ENCODE data around the gene METTL4.
"Not testable (repeated sequence)": the region's sequence is repeated elsewhere in the genome, so short reads cannot be mapped to it uniquely, and the experiment has no call there.

The METTL4 gene

DNA sequence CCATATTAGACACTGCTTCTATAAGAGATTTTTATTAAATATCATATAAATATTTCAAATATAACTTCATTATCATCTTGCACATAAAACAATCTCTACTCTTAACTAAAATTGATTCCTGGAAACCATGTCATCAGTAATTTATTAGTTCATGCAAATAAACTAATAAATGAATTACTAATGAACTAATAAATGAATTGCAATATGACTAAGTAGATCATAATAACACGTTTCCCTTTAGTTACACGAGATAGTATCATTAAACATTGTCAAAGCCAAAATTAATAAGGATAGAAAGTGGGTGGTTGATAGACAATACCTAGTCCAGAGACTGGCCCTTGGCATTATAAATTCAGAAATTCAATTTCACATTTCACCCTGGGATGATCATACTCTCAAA is 26.1 kb downstream of the METTL4 start:
- Histone ChIP-seq H3K36me3 (ENCODE audit: insufficient read depth, low read length) (no peaks in the 10 kb centered on the region), H3K9ac (ENCODE audit: low read depth, low read length) (no peak overlapping the region), H3K9me3 (ENCODE audit: control insufficient read depth, insufficient read depth, low read length) (no peaks in the 10 kb centered on the region), H3K4me1 (ENCODE audit: insufficient read depth, low read length) (no peaks in the 10 kb centered on the region)

DNA sequence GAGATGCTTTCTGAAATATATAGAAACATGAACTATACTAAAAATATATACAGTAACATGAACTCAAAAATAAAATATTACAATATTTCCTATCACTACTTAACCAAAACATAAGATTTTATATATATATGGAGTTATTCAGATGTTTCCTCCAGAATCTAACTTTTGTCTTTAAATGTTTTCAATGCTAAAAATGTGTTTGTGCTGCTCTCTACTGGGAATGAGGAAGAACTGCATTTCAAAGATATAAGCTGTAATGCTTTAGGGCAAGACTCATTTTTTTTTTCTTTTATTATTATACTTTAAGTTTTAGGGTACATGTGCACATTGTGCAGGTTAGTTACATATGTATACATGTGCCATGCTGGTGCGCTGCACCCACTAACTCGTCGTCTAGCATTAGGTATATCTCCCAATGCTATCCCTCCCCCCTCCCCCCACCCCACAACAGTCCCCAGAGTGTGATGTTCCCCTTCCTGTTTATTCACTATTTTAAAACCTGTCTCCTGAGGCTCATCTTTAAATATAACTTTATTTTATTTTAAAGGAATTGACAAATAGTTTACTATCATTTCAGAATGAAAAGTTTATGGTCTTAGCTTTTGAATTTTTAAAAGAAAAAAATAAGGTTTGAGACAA is 29.3 kb downstream of the METTL4 start:
- H3K9ac ChIP-seq (ENCODE audit: low read depth, low read length); H3K36me3 ChIP-seq (ENCODE audit: insufficient read depth, low read length); H3K4me1 ChIP-seq (ENCODE audit: insufficient read depth, low read length); H3K9me3 ChIP-seq (ENCODE audit: control insufficient read depth, insufficient read depth, low read length): not testable (repeated sequence)

DNA sequence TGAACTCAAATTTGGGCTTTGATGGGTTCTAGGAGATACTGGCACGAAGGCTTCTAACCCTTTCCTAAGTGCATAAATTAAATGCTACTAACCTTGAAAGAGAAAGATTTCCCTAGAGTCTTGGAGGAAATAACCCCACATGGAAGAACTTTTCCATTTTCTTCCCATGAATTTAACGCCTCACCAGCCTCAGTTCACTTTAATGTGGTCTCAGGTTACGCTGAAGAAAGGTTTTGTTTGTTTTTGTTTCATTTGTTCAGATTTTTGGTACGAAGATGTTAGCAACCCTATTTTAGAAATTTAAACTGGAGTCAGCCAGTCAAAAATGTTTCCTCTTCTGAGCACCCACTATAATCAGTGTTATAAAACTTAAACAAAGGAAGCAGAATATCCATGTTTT is 30.7 kb downstream of the METTL4 start:
- Histone ChIP-seq H3K9me3 (ENCODE audit: control insufficient read depth, insufficient read depth, low read length) (no peaks in the 10 kb centered on the region), H3K9ac (ENCODE audit: low read depth, low read length) (no peak overlapping the region), H3K36me3 (ENCODE audit: insufficient read depth, low read length) (no peaks in the 10 kb centered on the region; the same call in 1 of the 2 replicates), H3K4me1 (ENCODE audit: insufficient read depth, low read length) (no peaks in the 10 kb centered on the region; the same call in 1 of the 2 replicates)

DNA sequence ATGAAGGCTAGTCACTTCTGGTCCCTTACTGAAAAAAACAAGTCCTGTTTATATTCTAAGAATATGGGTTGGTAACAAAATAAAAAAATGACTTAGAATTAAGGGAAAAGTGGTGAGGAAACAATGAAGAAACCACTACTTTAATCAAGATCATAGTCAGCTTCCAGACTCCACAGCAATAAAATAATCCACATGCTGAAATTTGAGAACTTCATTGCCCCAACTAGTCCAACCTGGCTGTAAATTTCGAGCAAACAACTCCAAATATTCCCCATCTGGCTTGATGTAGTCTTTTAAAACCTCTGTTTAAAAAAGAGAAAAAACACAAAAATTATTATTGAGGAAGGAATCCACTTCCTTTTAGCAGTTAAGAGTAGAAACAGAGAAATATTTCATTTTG is 32.5 kb downstream of the METTL4 start:
- Histone ChIP-seq H3K36me3 (ENCODE audit: insufficient read depth, low read length) (no peaks in the 10 kb centered on the region; the same call in 1 of the 2 replicates), H3K4me1 (ENCODE audit: insufficient read depth, low read length) (no peaks in the 10 kb centered on the region; the same call in 1 of the 2 replicates), H3K9ac (ENCODE audit: low read depth, low read length) (no peak overlapping the region), H3K9me3 (ENCODE audit: control insufficient read depth, insufficient read depth, low read length) (no peaks in the 10 kb centered on the region)

DNA sequence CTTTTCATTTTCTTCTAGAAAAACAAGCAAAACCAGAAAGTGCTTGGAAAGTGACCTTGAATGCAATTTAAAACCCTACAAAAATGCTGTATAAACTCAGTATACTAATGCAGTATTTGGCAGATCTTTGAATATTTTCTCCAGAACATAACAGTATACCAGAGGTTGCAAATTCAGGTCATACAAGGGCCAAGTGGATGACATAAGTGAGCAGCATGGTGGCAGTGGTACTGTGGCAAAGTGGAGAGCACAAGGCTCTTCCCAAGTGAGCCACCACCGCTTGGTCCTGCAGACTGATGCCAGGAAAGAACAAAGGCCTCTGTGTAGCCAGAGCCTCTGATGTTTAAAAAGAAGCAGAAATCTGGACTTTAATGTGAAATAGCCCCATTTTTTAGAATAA is 33.1 kb downstream of the METTL4 start:
- Histone ChIP-seq H3K9ac (ENCODE audit: low read depth, low read length) (no peak overlapping the region), H3K4me1 (ENCODE audit: insufficient read depth, low read length) (no peaks in the 10 kb centered on the region; the same call in 1 of the 2 replicates), H3K36me3 (ENCODE audit: insufficient read depth, low read length) (no peaks in the 10 kb centered on the region; the same call in 1 of the 2 replicates), H3K9me3 (ENCODE audit: control insufficient read depth, insufficient read depth, low read length) (no peaks in the 10 kb centered on the region)

DNA sequence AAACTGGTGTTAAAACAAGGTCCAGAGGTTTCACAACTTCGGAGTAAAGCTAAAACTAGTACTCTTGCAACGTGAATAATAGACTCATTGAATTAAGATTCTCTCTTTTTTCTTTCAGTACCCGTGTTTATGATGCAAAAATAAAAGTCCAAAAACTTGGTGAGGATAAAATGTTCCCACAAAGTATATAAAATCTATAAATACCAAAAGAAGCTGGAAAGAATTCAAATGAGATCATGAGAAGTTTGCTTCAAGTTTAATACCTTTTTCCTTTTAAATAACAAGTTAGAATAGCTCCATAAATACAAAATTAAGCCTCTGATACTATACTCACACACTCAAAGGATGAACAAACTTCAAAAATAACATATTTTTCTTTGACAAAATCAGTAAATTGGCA is 34.0 kb downstream of the METTL4 start:
- Histone ChIP-seq H3K9me3 (ENCODE audit: control insufficient read depth, insufficient read depth, low read length) (no peaks in the 10 kb centered on the region; the same call in 1 of the 2 replicates), H3K9ac (ENCODE audit: low read depth, low read length) (no peak overlapping the region), H3K4me1 (ENCODE audit: insufficient read depth, low read length) (no peaks in the 10 kb centered on the region; the same call in 1 of the 2 replicates), H3K36me3 (ENCODE audit: insufficient read depth, low read length) (no peaks in the 10 kb centered on the region; the same call in 1 of the 2 replicates)

DNA sequence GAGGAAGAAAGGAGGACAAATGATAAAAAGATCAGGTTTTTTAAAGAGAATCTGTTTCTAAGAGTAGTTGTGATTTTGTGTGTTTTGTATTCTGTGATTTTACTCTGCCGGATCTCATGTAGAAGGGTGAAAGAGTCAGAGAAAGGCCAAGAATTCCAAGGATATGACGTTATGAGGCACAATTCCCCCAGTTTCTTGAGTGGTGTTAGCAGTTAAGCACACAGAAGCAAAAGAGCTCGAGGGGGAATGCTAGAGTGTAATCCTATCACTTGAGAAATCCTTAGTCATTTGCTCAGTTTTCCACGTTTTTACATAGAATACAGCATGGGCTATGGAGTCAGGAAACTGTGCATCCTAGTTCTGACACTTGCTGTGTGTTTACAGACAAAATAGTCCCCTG is 34.8 kb downstream of the METTL4 start:
- Histone ChIP-seq H3K9me3 (ENCODE audit: control insufficient read depth, insufficient read depth, low read length) (no peaks in the 10 kb centered on the region; the same call in 1 of the 2 replicates), H3K9ac (ENCODE audit: low read depth, low read length) (no peak overlapping the region), H3K4me1 (ENCODE audit: insufficient read depth, low read length) (no peaks in the 10 kb centered on the region; the same call in 1 of the 2 replicates), H3K36me3 (ENCODE audit: insufficient read depth, low read length) (no peaks in the 10 kb centered on the region; the same call in 1 of the 2 replicates)

DNA sequence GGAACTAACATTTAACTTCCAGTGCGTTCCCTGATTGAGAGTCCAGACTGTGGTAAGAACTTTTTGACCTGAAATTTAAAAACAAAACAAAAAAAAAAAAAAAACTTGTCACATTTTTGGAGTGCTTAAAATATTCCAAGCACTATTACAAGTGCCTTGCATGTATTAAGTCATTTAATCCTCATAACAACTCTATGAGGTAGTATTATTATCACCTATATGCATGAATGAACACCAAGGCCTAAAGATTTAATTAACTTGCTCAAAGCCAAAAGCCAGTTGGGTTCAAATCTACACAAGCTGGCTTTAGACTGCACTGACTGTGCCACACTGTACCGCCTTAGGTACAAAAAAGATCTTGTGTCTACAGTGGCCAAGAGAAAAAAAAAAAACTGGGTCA is 35.2 kb downstream of the METTL4 start:
- Histone ChIP-seq H3K9me3 (ENCODE audit: control insufficient read depth, insufficient read depth, low read length) (no peaks in the 10 kb centered on the region; the same call in 1 of the 2 replicates), H3K36me3 (ENCODE audit: insufficient read depth, low read length) (no peaks in the 10 kb centered on the region; the same call in 1 of the 2 replicates), H3K4me1 (ENCODE audit: insufficient read depth, low read length) (no peaks in the 10 kb centered on the region; the same call in 1 of the 2 replicates), H3K9ac (ENCODE audit: low read depth, low read length) (no peak overlapping the region)

DNA sequence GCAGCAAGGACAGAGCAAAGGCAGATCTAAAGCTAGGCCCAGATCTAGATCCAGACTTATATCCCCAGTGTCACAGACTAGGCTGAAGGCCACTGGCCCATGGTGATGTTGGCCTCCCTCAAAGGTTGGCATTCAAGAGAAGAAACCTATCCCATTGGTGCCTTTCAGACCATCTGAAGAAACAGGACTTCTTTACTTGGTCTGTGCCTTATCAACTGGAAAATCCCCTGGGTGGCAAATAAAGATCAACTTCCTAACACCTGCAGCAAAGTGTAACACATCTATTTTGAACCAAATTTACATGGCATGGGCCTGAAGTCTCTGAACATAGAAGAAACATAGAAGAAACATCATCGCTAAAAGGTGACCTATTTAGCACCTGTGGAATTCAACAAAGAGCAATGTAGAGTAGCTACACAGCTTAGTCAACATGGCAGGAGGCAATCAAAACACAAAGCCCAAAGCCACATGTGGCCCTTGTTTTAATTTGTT is 35.8 kb downstream of the METTL4 start:
- Histone ChIP-seq H3K36me3 (ENCODE audit: insufficient read depth, low read length) (no peaks in the 10 kb centered on the region; the same call in 1 of the 2 replicates), H3K9ac (ENCODE audit: low read depth, low read length) (no peak overlapping the region), H3K9me3 (ENCODE audit: control insufficient read depth, insufficient read depth, low read length) (no peaks in the 10 kb centered on the region; the same call in 1 of the 2 replicates), H3K4me1 (ENCODE audit: insufficient read depth, low read length) (no peaks in the 10 kb centered on the region; the same call in 1 of the 2 replicates)

DNA sequence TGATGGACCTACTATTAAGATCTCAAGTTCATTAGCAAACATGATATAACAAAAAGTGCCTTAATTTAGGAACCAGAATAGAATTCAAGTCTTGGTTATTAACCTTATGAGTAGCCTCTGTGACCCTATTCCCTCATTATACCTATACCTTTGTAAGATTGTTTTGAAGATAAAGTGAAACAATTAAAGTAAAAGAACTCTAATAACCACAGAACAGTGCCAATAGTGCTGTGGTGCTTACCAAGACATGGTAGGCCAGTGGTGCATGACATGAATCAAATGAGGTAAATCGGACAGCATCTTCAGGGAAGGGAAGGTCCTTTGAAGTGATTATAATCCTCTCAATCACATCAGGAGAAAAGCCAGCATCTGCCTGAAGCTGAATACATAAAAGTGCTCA is 36.4 kb downstream of the METTL4 start:
- H3K9me3 ChIP-seq (ENCODE audit: control insufficient read depth, insufficient read depth, low read length) = no peaks in the 10 kb centered on the region; the same call in 1 of the 2 replicates

DNA sequence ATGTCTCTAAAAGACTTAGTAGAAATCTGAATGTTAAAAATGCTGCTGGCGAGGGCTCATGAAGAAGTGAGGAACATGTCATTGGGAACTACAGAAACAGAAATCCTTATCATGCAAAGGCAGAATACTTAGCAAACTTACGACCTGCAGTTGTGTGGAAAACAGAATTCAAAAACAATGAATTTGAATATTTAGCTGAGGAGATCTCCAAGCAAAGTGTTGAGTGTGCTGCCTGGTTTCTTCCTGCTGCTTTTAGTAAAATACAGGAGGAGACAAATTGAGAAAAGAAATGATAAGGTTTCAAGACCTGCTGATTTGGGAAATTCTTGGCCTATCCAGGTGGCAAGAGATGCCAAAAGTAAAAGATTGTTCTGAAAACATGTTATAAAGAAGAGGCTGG is 38.5 kb downstream of the METTL4 start:
- H3K36me3 ChIP-seq (ENCODE audit: insufficient read depth, low read length) = no peaks in the 10 kb centered on the region
- H3K4me1 ChIP-seq (ENCODE audit: insufficient read depth, low read length) = no peaks in the 10 kb centered on the region; the same call in 1 of the 2 replicates
- no peaks in the 10 kb centered on the region; the same call in 1 of the 2 replicates for H3K9me3 ChIP-seq (ENCODE audit: control insufficient read depth, insufficient read depth, low read length)
- no peak overlapping the region for H3K9ac ChIP-seq (ENCODE audit: low read depth, low read length)

More for the DNA sequence above, 36.4 kb downstream of the METTL4 start:
- H3K36me3 ChIP-seq (ENCODE audit: insufficient read depth, low read length) = no peaks in the 10 kb centered on the region; the same call in 1 of the 2 replicates
- H3K4me1 ChIP-seq (ENCODE audit: insufficient read depth, low read length) = no peaks in the 10 kb centered on the region; the same call in 1 of the 2 replicates
- H3K9ac ChIP-seq (ENCODE audit: low read depth, low read length) = no peak overlapping the region

DNA sequence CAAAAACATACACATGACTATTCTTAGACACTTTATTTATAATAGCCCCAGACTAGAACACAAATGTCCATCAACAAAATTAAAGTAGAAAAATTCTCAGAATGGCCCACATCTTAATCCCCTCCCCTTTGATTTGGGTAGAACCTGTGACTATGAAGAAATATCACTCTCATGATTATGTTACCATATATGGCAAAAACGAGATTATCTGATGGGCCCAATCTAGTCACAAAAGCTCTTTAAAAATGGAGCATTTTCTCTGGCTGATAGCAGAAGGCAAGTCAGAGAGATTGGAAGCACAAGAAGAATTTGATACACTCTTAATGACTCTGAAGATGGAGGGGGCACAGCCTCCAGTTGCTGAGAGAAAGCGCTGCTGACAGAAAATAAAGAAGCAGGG is 39.6 kb downstream of the METTL4 start:
- no peaks in the 10 kb centered on the region for H3K36me3 ChIP-seq (ENCODE audit: insufficient read depth, low read length)
- no peaks in the 10 kb centered on the region; the same call in 1 of the 2 replicates for H3K4me1 ChIP-seq (ENCODE audit: insufficient read depth, low read length)
- H3K9ac ChIP-seq (ENCODE audit: low read depth, low read length) = no peak overlapping the region

DNA sequence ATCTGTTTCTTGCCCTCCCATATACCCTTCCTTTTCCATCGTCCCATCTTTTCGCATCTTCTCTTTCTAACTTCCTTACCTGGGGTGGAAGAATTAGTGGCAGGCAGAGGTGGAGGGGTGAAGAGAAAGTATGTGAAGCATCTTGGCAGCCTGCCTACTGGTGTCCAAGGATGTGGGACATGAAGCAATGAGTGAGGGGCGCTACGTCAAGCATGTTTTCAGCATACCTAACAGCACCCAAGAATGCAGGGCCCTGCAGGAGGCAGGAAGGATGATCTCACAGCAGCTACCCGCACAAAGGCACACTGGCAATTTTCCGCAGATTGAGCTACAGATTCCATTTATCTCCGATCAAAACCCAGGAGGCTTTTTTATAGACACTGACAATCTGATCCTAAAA is 42.2 kb downstream of the METTL4 start:
- H3K4me1 ChIP-seq (ENCODE audit: insufficient read depth, low read length) = no peaks in the 10 kb centered on the region
- no peaks in the 10 kb centered on the region; the same call in 1 of the 2 replicates for H3K9me3 ChIP-seq (ENCODE audit: control insufficient read depth, insufficient read depth, low read length)
- no peak overlapping the region for H3K9ac ChIP-seq (ENCODE audit: low read depth, low read length)
- no peaks in the 10 kb centered on the region for H3K36me3 ChIP-seq (ENCODE audit: insufficient read depth, low read length)

More for the DNA sequence above, 39.6 kb downstream of the METTL4 start:
- no peaks in the 10 kb centered on the region; the same call in 1 of the 2 replicates for H3K9me3 ChIP-seq (ENCODE audit: control insufficient read depth, insufficient read depth, low read length)

DNA sequence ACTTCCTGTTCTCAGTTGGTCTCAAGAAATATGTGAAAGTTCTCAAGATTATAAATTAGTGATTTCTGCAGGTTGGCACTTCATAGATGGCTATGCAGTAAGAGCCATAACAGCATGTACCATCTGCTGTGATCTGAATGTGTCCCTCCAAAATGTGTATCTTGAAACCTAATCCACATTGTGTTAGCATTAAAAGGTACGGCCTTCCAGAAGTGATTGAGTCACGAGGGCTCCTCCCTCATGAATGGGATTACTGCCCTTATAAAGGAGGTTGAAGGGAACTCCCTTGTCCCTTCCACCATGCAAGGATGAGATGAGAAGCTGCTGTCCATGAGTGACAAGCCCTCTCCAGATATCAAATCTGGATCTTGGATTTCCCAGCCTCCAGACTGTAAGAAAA is 45.0 kb downstream of the METTL4 start:
- H3K36me3 ChIP-seq (ENCODE audit: insufficient read depth, low read length) = no peaks in the 10 kb centered on the region
- H3K9me3 ChIP-seq (ENCODE audit: control insufficient read depth, insufficient read depth, low read length) = no peaks in the 10 kb centered on the region
- no peak overlapping the region for H3K9ac ChIP-seq (ENCODE audit: low read depth, low read length)
- H3K4me1 ChIP-seq (ENCODE audit: insufficient read depth, low read length) = no peaks in the 10 kb centered on the region

DNA sequence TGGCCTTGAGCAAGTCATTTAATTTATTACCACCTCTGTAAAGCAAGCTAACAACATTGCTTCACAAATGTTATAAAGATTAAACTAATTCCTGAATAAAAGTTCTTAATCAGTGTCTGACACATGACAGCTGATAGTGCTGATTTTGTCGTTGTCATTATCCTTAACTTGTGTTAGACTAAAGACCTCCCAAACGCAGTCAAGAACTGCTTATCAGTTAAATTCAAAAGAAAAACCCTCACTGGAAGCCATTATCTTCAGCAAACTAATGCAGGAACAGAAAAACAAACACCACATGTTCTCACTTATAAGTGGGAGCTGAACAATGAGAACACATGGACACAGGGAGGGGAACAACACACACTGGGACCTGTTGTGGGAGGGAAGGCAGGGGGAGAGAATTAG is 46.5 kb downstream of the METTL4 start:
- not testable (repeated sequence) for H3K9ac ChIP-seq (ENCODE audit: low read depth, low read length); H3K4me1 ChIP-seq (ENCODE audit: insufficient read depth, low read length); H3K9me3 ChIP-seq (ENCODE audit: control insufficient read depth, insufficient read depth, low read length); H3K36me3 ChIP-seq (ENCODE audit: insufficient read depth, low read length)

Data from ES-I3 (cell line).